ENCODE measurements around the gene TMEM132C. TPM values are rescaled to one million over a fixed set of nuclear protein-coding genes. Genes with fewer than 3 reads are reported as not detected.

TMEM132C gene
- total and polyA plus RNA-seq, 4 donors: 0.05 to 0.08 (median 0.05) TPM; not detected in 1

- TF ChIP-seq ZBTB33 (IDR thresholded peaks at IDR 0.05) (no peak), CTCF (IDR thresholded peaks at IDR 0.05; ENCODE audit: low read depth, low read length, missing input control) (no peak), HNF4G (IDR thresholded peaks at IDR 0.05) (no peak)
Measured at GRCh38 chr12:128316973-128317526, 50.1 kb downstream of the TMEM132C start (continued).

GRCh38 chr12:128318341-128318740 lies 51.4 kb downstream of the TMEM132C start:
- Histone ChIP-seq H3K36me3 (ENCODE audit: control insufficient read depth in 4 of 4, insufficient read depth in 3 of 4, low read depth in 1 of 4, low read length in 3 of 4) (no peaks in the 10 kb centered on the region), H3K27ac (ENCODE audit: low read depth in 1 of 2, low read length in 2 of 2) (no peak overlapping the region), H3K4me3 (ENCODE audit: low read depth in 1 of 3, low read length in 3 of 3) (no peak overlapping the region), H3K9ac (ENCODE audit: low read depth in 1 of 2, low read length in 2 of 2) (no peak overlapping the region), H3K9me3 (ENCODE audit: control insufficient read depth in 4 of 4, low read length in 3 of 4) (peaks cover 2 to 7% (median 6%) of the 10 kb centered on the region in 4 donors), H3K27me3 (ENCODE audit: control insufficient read depth in 4 of 4, insufficient read depth in 4 of 4, low read length in 3 of 4) (peaks cover 0 to 5% (median under 1%) of the 10 kb centered on the region in 4 donors), H3K4me1 (ENCODE audit: control insufficient read depth in 4 of 4, insufficient read depth in 4 of 4, low read length in 3 of 4) (no peaks in the 10 kb centered on the region)
- WGBS: 68% methylated on average over 5 of the region's 5 CpGs
- TF ChIP-seq NR2F2 (IDR thresholded peaks at IDR 0.05) (no peak), HNF4G (IDR thresholded peaks at IDR 0.05) (no peak), JUND (IDR thresholded peaks at IDR 0.05) (no peak), REST (IDR thresholded peaks at IDR 0.05) (no peak), FOXA2 (IDR thresholded peaks at IDR 0.05) (no peak), TAF1 (conservative IDR thresholded peaks at IDR 0.05) (no peak), CTCF (IDR thresholded peaks at IDR 0.05; ENCODE audit: low read depth, low read length, missing input control) (no peak), RAD21 (IDR thresholded peaks at IDR 0.05) (no peak), FOXA1 (IDR thresholded peaks at IDR 0.05) (no peak), ZBTB33 (IDR thresholded peaks at IDR 0.05) (no peak), MAX (IDR thresholded peaks at IDR 0.05) (no peak), GABPA (IDR thresholded peaks at IDR 0.05 in 1 of 2, conservative IDR thresholded peaks at IDR 0.05 in 1 of 2) (no peak), HNF4A (conservative IDR thresholded peaks at IDR 0.05) (no peak), SP1 (IDR thresholded peaks at IDR 0.05) (no peak), RXRA (IDR thresholded peaks at IDR 0.05) (no peak), YY1 (IDR thresholded peaks at IDR 0.05) (no peak), EGR1 (IDR thresholded peaks at IDR 0.05; ENCODE audit: low read depth in 2 of 2) (no peak), ATF3 (IDR thresholded peaks at IDR 0.05) (no peak)
- DNase-seq (ENCODE audit: low spot score): no peak

All from liver (tissue), 9 donors.